AG09309 (cell line): ENCODE measurements around the gene MED13L.

Experiments used
- DNase-seq: peaks from one replicate; pipeline ENCODE4 v3.0.0-alpha.2; 2010; ENCODE audit warnings: low read depth
- H3K4me3 ChIP-seq: 2 replicates; pipeline ENCODE4 v1.5.1; 2011; ENCODE audit warnings: mild to moderate bottlenecking, low read depth, low read length, moderate library complexity; ENCODE audit not compliant: control insufficient read depth
- TF ChIP-seq, protein P1 (sequence below): IDR thresholded peaks from 2 replicates; pipeline ENCODE4 v1.5.1; 2011; ENCODE audit warnings: mild to moderate bottlenecking, low read depth, low read length, inconsistent platforms; ENCODE audit not compliant: insufficient read depth, control insufficient read depth; ENCODE audit errors: missing control alignments

MED13L gene

DNA sequence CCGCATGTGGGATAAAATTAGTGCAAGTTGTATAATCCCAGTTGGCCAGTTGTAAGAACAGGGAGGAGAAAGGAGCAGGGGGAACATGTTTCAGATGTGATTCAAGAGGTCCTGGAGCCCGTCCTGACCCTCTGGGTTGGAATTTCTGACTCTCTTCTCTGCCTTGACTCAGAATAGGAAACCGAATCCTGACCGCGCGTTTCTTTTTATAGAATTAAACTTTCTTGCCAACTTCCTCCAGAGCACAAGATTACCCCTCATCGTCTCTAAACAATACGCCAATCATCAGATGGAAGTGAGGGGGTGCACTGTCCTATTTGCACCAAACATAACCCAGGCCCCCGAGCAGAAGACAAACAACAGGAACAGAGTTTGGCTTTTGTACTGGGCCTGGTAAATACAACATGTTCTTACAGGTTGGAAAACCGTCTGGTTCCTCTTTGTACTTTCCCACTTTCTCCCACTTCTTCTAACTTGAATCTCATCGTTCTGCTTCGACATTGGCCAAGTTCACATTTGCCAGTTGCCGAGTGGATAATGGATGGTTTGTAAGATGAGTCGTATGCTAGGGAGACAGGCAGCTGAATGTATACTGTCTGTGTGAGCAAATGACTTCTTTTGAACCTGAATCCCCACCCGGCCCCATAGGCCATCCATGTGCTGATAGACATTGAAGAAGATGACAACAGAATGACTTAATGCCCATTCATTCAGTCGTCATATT is 42.6 kb upstream of the MED13L start:
- TF ChIP-seq, protein P1, sequence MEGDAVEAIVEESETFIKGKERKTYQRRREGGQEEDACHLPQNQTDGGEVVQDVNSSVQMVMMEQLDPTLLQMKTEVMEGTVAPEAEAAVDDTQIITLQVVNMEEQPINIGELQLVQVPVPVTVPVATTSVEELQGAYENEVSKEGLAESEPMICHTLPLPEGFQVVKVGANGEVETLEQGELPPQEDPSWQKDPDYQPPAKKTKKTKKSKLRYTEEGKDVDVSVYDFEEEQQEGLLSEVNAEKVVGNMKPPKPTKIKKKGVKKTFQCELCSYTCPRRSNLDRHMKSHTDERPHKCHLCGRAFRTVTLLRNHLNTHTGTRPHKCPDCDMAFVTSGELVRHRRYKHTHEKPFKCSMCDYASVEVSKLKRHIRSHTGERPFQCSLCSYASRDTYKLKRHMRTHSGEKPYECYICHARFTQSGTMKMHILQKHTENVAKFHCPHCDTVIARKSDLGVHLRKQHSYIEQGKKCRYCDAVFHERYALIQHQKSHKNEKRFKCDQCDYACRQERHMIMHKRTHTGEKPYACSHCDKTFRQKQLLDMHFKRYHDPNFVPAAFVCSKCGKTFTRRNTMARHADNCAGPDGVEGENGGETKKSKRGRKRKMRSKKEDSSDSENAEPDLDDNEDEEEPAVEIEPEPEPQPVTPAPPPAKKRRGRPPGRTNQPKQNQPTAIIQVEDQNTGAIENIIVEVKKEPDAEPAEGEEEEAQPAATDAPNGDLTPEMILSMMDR: no peak
- DNase-seq: peak; percentile 95
- 0 out of 2 replicates have a peak overlapping the region, but pooled peaks have one; percentile 6 for H3K4me3 ChIP-seq

DNA sequence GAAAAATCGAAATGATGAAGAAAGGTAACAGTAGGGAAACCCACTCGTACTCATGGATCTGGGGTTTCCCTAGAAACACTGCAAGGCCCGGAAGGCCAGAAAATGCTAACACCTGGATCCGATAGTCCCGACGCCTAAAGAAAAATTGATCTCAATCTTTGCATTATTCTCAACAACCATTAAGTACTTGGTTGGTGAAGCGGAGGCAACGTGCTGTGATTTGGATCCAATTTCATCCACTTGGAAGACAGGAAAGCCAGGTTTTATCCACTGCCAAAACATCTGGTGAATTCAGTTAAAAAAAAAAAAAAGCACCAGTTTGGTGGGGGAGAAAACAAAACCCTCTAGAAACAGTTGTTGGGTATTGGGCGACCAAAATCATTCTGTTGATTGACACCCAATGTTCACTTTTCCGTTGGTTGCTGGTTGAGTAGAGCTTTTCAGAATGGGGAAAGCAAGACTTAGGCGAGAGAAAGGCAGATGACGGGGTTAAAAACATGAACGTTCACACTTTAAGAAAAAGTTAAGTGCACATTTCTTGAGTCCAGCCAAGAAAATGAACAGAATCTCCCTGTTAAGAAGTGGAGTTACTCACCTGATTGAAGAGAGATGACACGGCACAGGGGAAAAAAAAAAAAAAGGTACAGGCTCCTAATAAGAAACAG is 41.9 kb upstream of the MED13L start:
- H3K4me3 ChIP-seq: no peak overlapping the region
- TF ChIP-seq, protein P1: no peak
- DNase-seq: no peak

DNA sequence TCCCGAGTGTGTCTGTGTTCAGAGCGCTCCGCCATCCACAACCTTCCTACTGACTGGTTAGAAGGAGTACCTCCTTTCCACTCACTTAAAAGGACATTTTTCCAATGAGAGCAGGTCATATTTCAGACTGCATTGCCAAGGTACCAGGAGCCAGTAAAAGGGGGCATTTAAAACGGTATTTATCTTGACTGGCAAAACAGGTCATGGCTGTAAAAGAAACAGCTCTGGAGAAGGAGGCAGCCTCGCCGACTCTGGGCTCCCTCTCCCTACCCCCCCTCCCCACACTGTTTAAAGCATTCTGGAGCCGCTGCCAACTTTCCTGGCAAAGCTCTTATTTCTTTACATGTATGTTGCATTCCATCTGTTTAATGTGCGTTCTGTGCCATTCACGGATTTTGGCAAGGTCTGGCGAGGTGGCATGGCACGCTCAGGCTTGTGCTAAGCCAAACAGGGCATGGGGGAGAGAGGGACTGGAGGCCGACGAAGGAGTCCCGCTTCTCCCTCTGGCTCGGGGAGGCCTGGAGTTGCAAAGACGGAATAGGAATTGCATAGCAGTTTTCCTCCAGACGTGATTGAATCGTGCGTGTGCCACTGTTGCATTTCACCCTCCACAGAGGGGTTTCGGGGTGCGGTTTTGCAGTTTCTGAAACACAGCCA is 41.2 kb upstream of the MED13L start:
- TF ChIP-seq, protein P1: no peak
- no peak overlapping the region for H3K4me3 ChIP-seq
- DNase-seq: no peak

DNA sequence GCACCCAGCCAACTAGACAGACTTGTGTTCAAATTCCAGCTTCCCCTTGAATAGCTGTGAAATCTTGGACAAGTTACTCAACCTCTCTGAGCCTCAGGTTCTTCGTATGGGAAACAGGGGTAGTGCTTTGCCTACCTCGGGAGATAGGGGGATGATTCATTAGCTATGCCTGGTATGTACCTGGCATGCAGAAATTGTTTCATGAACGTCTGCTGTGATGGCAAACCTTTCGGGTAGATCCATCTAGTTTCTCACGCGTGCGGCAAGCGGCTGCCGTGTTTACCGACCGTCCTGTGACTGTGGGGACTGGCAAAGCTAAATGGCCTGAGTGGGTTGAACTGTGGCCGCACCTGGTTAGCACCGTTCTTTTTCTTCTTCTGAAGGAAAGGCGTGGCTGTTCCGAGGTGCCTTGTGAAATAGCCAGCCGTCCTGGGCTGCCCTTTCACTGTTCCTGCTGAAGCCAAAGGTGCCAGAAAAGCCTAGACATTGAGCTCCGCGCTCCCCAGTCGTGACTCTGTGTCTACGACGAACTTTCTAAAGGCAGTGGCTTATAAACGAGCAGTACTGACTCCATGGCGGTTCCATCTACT is 40.6 kb upstream of the MED13L start:
- no peak for DNase-seq
- TF ChIP-seq, protein P1: no peak
- no peak overlapping the region for H3K4me3 ChIP-seq

DNA sequence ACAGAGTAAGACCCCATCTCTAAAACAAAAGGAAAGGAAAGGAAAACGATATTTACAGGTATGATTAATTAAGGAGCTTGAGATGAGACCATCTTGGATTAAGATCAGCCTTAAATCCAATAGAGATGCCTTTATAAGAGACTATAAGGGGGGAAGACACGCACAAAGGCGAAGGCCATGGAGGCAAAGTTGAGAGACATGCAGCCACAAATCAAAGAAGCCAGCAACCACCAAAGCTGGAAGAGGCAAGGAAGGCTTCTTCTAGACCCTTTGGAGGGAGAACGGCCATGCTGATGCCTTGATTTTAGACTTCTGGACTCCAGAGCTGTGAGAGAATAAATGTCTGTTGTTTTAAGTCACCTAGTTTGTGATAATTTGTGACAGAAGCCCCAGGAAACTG is 39.6 kb upstream of the MED13L start:
- DNase-seq: no peak
- TF ChIP-seq, protein P1: no peak
- H3K4me3 ChIP-seq: no peak overlapping the region

DNA sequence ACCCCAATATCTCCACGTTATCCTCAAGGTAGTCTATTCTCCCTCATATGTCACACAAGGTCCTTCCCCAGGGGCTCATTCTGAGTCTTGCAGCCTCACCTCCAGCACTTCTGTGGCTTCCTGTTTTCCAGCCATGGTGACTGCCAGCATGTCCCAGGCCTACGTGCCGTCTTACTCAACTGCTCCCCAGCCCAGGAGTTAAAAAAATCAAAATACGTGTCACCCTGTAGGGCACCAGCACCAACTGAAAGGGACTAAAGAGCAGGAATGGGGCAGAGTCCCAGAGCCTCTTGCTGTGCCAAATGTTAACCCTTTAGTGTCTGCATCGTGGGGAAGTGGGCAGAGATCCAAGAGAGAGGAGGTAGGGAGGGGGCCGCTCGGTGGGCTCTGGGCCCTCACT is 37.0 kb upstream of the MED13L start:
- H3K4me3 ChIP-seq: no peak overlapping the region
- no peak for DNase-seq
- TF ChIP-seq, protein P1: no peak
